ENCODE results near the gene OGDH. TPM values are rescaled to one million over a fixed set of nuclear protein-coding genes. Genes with fewer than 3 reads are reported as not detected.
A peak's percentile ranks its signal among the peaks of the same experiment; 100 is the strongest.

OGDH gene
- total and polyA plus RNA-seq, 7 donors, result 176 to 500 (median 252) TPM

GRCh38 chr7:44569959-44570358 is 36.5 kb upstream of the OGDH start:
- no peaks in the 10 kb centered on the region for H3K27me3 ChIP-seq (ENCODE audit: insufficient read depth in 3 of 3, low read length in 2 of 3)
- no peak for ATAC-seq

GRCh38 chr7:44572771-44573170 is 33.7 kb upstream of the OGDH start:
- ATAC-seq, result peak in 1 of 4 donors; percentile 25
- Histone ChIP-seq H3K9me3 (no peaks in the 10 kb centered on the region), H3K36me3 (ENCODE audit: insufficient read depth in 1 of 2, low read depth in 1 of 2) (peaks cover 25 to 82% of the 10 kb centered on the region in 2 donors), H3K27ac (peak overlapping the region; percentile 95), H3K27me3 (ENCODE audit: insufficient read depth in 3 of 3, low read length in 2 of 3) (no peaks in the 10 kb centered on the region), H3K4me1 (peaks cover 19% of the 10 kb centered on the region), H3K4me3 (peak overlapping the region; percentile 97)
- intact Hi-C loops (cut with DNase I), result no loop called here
- DNase-seq, result no peak
- no peak for TF ChIP-seq CTCF (IDR thresholded peaks at IDR 0.05)
- 47 to 67% (median 64%) methylated on average over 5 of the region's 5 CpGs for WGBS, 3 donors

More at GRCh38 chr7:44569959-44570358, 36.5 kb upstream of the OGDH start:
- Histone ChIP-seq H3K4me3 (no peak overlapping the region), H3K36me3 (ENCODE audit: insufficient read depth in 1 of 2, low read depth in 1 of 2) (peaks cover 25 to 82% of the 10 kb centered on the region in 2 donors), H3K9me3 (no peaks in the 10 kb centered on the region), H3K4me1 (peaks cover 19% of the 10 kb centered on the region), H3K27ac (no peak overlapping the region)
- no peak for TF ChIP-seq CTCF (IDR thresholded peaks at IDR 0.05)
- WGBS, 3 donors, result 89 to 92% (median 92%) methylated on average over 9 of the region's 9 CpGs
- intact Hi-C loops (cut with DNase I), result loop anchor here (5.0 to 10.0 kb wide), 3 partner anchors 73 to 328 kb away; no protein-coding TSS in a partner anchor
- DNase-seq, result no peak

- H3K36me3 ChIP-seq (ENCODE audit: insufficient read depth in 1 of 2, low read depth in 1 of 2), result peaks cover 20 to 82% of the 10 kb centered on the region in 2 donors
- peak within 1 kb of the TSS; percentile 97 for H3K4me3 ChIP-seq
- 0 to 1% (median 0%) methylated on average over 72 to 74 of the region's 74 CpGs for WGBS, 3 donors
- H3K9me3 ChIP-seq, result no peaks in the 10 kb centered on the region
- peaks cover 19% of the 10 kb centered on the region for H3K4me1 ChIP-seq
- DNase-seq (peak; percentile 96 to 98), ATAC-seq (peak; percentile 96 to 98 (median 97))
- intact Hi-C loops (cut with DNase I), result no loop called here
- H3K27me3 ChIP-seq (ENCODE audit: insufficient read depth in 3 of 3, low read length in 2 of 3), result no peaks in the 10 kb centered on the region
- TF ChIP-seq CTCF (IDR thresholded peaks at IDR 0.05), result no peak
- peak within 1 kb of the TSS; percentile 95 for H3K27ac ChIP-seq
These were observed 32.8 kb upstream of the OGDH start, which contains the start of gene DDX56 for GRCh38 chr7:44573464-44574286. Gene DDX56, minus strand, starts transcription at chr7:44573908. Its CDS starts 13 bp downstream, at chr7:44573895.

GRCh38 chr7:44574287-44574872 is 32.0 kb upstream of the OGDH start:
- no peaks in the 10 kb centered on the region for H3K27me3 ChIP-seq (ENCODE audit: insufficient read depth in 3 of 3, low read length in 2 of 3)
- H3K4me3 ChIP-seq, result peak overlapping the region; percentile 97
- ATAC-seq (no peak), DNase-seq (no peak)
- 21 to 26% (median 23%) methylated on average over 18 of the region's 18 CpGs for WGBS, 3 donors
- no peaks in the 10 kb centered on the region for H3K9me3 ChIP-seq
- H3K36me3 ChIP-seq (ENCODE audit: insufficient read depth in 1 of 2, low read depth in 1 of 2), result peaks cover 18 to 82% of the 10 kb centered on the region in 2 donors
- H3K27ac ChIP-seq, result peak overlapping the region; percentile 95
- intact Hi-C loops (cut with DNase I), result no loop called here
- peaks cover 19% of the 10 kb centered on the region for H3K4me1 ChIP-seq
- TF ChIP-seq CTCF (IDR thresholded peaks at IDR 0.05), result no peak

Data from psoas muscle (tissue), 8 donors.